ENCODE results near the gene THRSP.

Gene THRSP

DNA sequence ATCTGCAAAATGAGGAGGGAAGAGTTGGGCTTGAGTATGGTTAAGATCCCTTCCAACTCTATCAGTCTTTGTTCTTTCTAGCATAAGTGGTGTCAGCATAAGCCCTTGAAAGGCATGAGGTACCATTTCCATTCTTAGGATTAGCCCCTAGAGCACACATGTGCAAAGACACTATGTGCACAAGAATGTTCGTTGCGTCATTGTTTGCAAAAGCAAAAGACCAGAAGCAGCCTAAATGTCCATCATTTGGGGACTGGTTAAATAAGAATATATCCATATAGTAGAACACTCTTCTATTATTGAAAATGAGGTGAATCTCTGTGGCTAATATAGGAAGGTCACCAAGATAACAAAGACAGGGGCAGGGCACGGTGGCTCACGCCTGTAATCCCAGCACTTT lies 30.6 kb upstream of the THRSP start:
- no peak for TF ChIP-seq CTCF (conservative IDR thresholded peaks at IDR 0.05; ENCODE audit: low read length)
- no peak overlapping the region for H3K4me3 ChIP-seq (ENCODE audit: low read length)
- no peak for DNase-seq (ENCODE audit: low read depth)

DNA sequence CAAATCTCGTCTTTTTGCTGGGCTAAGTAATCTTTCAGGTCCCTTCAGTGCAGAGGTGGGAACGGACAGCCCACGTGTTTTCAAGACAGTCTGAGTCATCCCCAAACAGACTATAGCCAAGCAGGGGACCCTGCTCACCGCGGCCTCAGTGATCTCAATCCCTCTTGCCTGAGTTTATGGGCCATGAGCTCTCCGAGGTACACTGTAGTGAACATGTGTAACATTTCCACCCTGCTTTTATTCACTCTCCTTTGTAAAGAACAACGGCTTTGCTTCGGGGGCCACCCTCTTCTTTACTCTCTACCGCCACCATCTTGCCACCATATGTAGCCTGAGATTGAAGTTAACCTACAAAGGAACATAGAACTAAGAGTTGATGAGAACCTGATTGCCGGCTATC lies 29.0 kb upstream of the THRSP start:
- H3K4me3 ChIP-seq (ENCODE audit: low read length): no peak overlapping the region
- no peak for DNase-seq (ENCODE audit: low read depth)
- TF ChIP-seq CTCF (conservative IDR thresholded peaks at IDR 0.05; ENCODE audit: low read length): no peak

GRCh38 chr11:78036313-78036712 lies 27.3 kb upstream of the THRSP start:
- DNase-seq (ENCODE audit: low read depth): no peak
- H3K4me3 ChIP-seq (ENCODE audit: low read length): no peak overlapping the region
- no peak for TF ChIP-seq CTCF (conservative IDR thresholded peaks at IDR 0.05; ENCODE audit: low read length)

DNA sequence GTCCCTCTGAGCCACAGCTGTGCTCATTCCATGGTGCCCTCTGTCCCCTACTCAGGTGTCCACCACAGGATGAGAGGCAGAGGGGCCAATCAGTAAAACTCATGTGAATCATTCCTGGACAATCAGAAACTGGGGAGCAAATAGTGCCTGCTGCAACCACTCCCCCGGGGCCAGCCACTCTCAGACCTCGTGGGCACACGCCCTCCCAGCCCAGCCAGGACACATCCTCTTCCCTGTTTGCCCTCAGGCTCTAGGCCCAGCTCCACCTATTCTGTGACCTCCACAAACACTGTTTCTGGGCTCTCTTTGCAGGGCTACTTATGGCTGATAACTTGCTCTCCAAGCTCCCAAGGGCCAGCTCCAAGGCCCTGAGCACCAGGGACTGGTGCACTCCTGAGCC lies 26.6 kb upstream of the THRSP start:
- no peak overlapping the region for H3K4me3 ChIP-seq (ENCODE audit: low read length)
- DNase-seq (ENCODE audit: low read depth): no peak
- TF ChIP-seq CTCF (conservative IDR thresholded peaks at IDR 0.05; ENCODE audit: low read length): no peak

DNA sequence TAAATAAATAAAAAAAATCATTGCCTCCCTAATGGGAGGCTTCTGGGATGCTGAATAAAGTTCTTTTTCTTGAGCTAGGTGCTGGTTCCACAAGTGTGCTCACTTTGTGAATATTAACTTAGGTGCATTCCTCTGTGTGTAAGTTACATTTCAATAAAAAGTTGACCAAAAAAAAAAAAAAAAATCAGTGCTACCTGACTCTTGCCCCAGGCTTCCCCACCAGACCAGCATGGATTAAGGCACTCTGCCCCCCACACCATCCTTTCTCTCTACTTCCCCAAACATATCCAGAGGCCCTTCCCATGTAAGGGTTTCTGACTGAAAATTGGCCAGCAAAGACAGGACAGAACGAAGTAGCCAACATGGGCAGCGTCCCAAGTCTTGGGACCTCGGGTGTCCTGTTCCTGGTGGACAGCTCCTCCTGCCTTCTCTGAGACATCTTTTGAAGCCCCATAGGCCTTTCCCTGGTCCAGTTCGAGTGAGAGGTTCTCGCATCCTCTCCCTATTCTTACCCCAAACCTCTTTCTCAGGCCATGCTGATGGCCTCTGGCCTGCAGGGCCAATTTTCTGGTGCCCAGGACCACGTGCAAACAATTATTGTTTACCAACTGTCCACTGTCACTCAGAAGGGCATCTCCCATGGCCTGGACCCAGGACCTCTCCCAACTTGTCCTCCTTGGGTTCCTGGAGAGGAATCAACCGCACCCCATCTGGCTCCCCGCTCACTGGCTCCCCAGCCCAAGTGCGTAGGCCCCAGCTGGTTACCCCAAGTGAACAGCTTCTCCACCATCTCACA lies 25.6 kb upstream of the THRSP start:
- no peak for TF ChIP-seq CTCF (conservative IDR thresholded peaks at IDR 0.05; ENCODE audit: low read length)
- no peak overlapping the region for H3K4me3 ChIP-seq (ENCODE audit: low read length)

GRCh38 chr11:78038697-78039313 lies 24.9 kb upstream of the THRSP start:
- no peak for TF ChIP-seq CTCF (conservative IDR thresholded peaks at IDR 0.05; ENCODE audit: low read length)
- H3K4me3 ChIP-seq (ENCODE audit: low read length): no peak overlapping the region
- DNase-seq (ENCODE audit: low read depth): no peak

More for the DNA sequence above, 25.6 kb upstream of the THRSP start:
- DNase-seq (ENCODE audit: low read depth): no peak

- no peak for DNase-seq (ENCODE audit: low read depth)
- TF ChIP-seq CTCF (conservative IDR thresholded peaks at IDR 0.05; ENCODE audit: low read length): no peak
- H3K4me3 ChIP-seq (ENCODE audit: low read length): no peak overlapping the region
Observed at GRCh38 chr11:78039391-78039918, 24.2 kb upstream of the THRSP start.
